Upper lobe of right lung (tissue), 1 donor: ENCODE measurements around the gene CPNE7. TPM values are rescaled to one million over a fixed set of nuclear protein-coding genes. Genes with fewer than 3 reads are reported as not detected.

Experiments
- ATAC-seq: fragments of 200-7000 bp; cut with Tn5 transposase; one replicate; pipeline ENCODE4 v1.9.1; 2020; ENCODE audit warnings: mild to moderate bottlenecking, moderate library complexity
- DNase-seq: peaks from one replicate; pipeline ENCODE4 v3.0.0-alpha.2; 2020
- H3K27ac ChIP-seq: fragments of 200-600 bp; one replicate; pipeline ENCODE4 v1.8.0; 2022
- H3K27me3 ChIP-seq: fragments of 200-600 bp; one replicate; pipeline ENCODE4 v1.8.0; 2022; ENCODE audit warnings: mild to moderate bottlenecking
- H3K36me3 ChIP-seq: fragments of 200-600 bp; one replicate; pipeline ENCODE4 v1.8.0; 2022
- H3K4me1 ChIP-seq: fragments of 200-600 bp; one replicate; pipeline ENCODE4 v1.8.0; 2022
- H3K4me3 ChIP-seq: fragments of 200-600 bp; one replicate; pipeline ENCODE4 v1.8.0; 2022; ENCODE audit warnings: mild to moderate bottlenecking
- H3K9me3 ChIP-seq: fragments of 200-600 bp; one replicate; pipeline ENCODE4 v1.8.0; 2022
- CTCF ChIP-seq: fragments of 200-600 bp; IDR thresholded peaks from one replicate; pipeline ENCODE4 v1.8.0; 2022; ENCODE audit warnings: antibody characterized with exemption
- intact Hi-C: fragments of 100-400 bp; cut with DNase I; formaldehyde crosslinking; loops from one replicate; pipeline ENCODE4 v1.11.0; 2022
- total RNA-seq: library from RNA; stranded (reverse); fragmentation: NEBNext Ultra II Directional; extraction: Animal tissue kit (Norgen Biotek cat#: 25700); gene quantifications from one replicate; pipeline ENCODE4 v1.2.1, GENCODE V29; 2021
- donor health status: DM: no; HTN: yes; CAD: no; lungs with severe emphysema.

The CPNE7 gene
- total RNA-seq, 1 donor from 2014 or later: 4.8 TPM

GRCh38 chr16:89561884-89562599 is 13.5 kb upstream of the CPNE7 start:
- intact Hi-C loops: no loop called here
- no peaks in the 10 kb centered on the region for H3K27me3 ChIP-seq
- peak overlapping the region; percentile 95 for H3K4me3 ChIP-seq
- H3K27ac ChIP-seq: no peak overlapping the region
- peaks cover 58% of the 10 kb centered on the region for H3K4me1 ChIP-seq
- DNase-seq: no peak
- no peaks in the 10 kb centered on the region for H3K9me3 ChIP-seq
- no peak for TF ChIP-seq CTCF
- ATAC-seq: no peak
- peaks cover 40% of the 10 kb centered on the region for H3K36me3 ChIP-seq

GRCh38 chr16:89562939-89563338 is 12.6 kb upstream of the CPNE7 start:
- Histone ChIP-seq H3K27me3 (no peaks in the 10 kb centered on the region), H3K9me3 (no peaks in the 10 kb centered on the region), H3K27ac (no peak overlapping the region), H3K36me3 (peaks cover 38% of the 10 kb centered on the region), H3K4me1 (peaks cover 50% of the 10 kb centered on the region), H3K4me3 (no peak overlapping the region)
- TF ChIP-seq CTCF: no peak
- DNase-seq (no peak), ATAC-seq (no peak)
- intact Hi-C loops: no loop called here

GRCh38 chr16:89563639-89564392 is 11.7 kb upstream of the CPNE7 start:
- no peak overlapping the region for H3K27ac ChIP-seq
- peaks cover 49% of the 10 kb centered on the region for H3K4me1 ChIP-seq
- no peaks in the 10 kb centered on the region for H3K9me3 ChIP-seq
- no peak for TF ChIP-seq CTCF
- peaks cover 38% of the 10 kb centered on the region for H3K36me3 ChIP-seq
- H3K27me3 ChIP-seq: no peaks in the 10 kb centered on the region
- intact Hi-C loops: no loop called here
- ATAC-seq (no peak), DNase-seq (no peak)
- H3K4me3 ChIP-seq: no peak overlapping the region

- ATAC-seq: no peak
- intact Hi-C loops: no loop called here
- Histone ChIP-seq H3K9me3 (no peaks in the 10 kb centered on the region), H3K36me3 (peaks cover 38% of the 10 kb centered on the region), H3K27ac (no peak overlapping the region), H3K4me1 (peaks cover 42% of the 10 kb centered on the region), H3K4me3 (no peak overlapping the region), H3K27me3 (no peaks in the 10 kb centered on the region)
- TF ChIP-seq CTCF: no peak
- no peak for DNase-seq
Observed at GRCh38 chr16:89564476-89565255, 10.9 kb upstream of the CPNE7 start.

GRCh38 chr16:89565256-89565505 is 10.4 kb upstream of the CPNE7 start:
- DNase-seq (no peak), ATAC-seq (no peak)
- TF ChIP-seq CTCF: no peak
- no peak overlapping the region for H3K4me3 ChIP-seq
- H3K27me3 ChIP-seq: no peaks in the 10 kb centered on the region
- intact Hi-C loops: no loop called here
- no peaks in the 10 kb centered on the region for H3K9me3 ChIP-seq
- peaks cover 41% of the 10 kb centered on the region for H3K4me1 ChIP-seq
- H3K27ac ChIP-seq: no peak overlapping the region
- H3K36me3 ChIP-seq: peaks cover 38% of the 10 kb centered on the region
